ENCODE measurements around the gene RHBDF2.

DNA sequence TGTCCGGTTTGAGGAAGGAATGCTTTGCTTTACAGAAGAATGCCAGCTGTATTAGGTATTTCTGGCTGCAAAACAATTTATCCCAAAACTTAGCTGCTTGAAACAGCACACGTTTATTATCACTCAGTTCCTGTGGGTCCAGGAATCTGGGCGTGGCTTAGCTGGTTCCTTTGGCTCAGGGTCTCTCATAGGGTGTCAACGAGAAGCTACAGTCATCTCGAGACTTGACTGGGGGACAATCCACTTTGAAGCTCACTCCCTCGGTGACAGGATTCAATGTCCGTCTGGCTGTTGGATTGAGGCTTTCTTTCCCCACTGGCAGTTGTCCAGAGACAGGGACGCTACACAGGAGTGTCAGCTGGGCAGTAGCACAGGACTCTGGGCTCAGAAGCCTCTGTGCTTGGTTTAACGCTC is 9.6 kb upstream of the RHBDF2 start:
- TF ChIP-seq, protein P1, sequence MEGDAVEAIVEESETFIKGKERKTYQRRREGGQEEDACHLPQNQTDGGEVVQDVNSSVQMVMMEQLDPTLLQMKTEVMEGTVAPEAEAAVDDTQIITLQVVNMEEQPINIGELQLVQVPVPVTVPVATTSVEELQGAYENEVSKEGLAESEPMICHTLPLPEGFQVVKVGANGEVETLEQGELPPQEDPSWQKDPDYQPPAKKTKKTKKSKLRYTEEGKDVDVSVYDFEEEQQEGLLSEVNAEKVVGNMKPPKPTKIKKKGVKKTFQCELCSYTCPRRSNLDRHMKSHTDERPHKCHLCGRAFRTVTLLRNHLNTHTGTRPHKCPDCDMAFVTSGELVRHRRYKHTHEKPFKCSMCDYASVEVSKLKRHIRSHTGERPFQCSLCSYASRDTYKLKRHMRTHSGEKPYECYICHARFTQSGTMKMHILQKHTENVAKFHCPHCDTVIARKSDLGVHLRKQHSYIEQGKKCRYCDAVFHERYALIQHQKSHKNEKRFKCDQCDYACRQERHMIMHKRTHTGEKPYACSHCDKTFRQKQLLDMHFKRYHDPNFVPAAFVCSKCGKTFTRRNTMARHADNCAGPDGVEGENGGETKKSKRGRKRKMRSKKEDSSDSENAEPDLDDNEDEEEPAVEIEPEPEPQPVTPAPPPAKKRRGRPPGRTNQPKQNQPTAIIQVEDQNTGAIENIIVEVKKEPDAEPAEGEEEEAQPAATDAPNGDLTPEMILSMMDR (IDR thresholded peaks at IDR 0.05): no peak
- TF ChIP-seq, protein P2, sequence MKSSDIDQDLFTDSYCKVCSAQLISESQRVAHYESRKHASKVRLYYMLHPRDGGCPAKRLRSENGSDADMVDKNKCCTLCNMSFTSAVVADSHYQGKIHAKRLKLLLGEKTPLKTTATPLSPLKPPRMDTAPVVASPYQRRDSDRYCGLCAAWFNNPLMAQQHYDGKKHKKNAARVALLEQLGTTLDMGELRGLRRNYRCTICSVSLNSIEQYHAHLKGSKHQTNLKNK (CRISPR knock-in tag; IDR thresholded peaks at IDR 0.05): no peak
- TF ChIP-seq CREB1 (CRISPR knock-in tag; IDR thresholded peaks at IDR 0.05) (no peak), HMGXB4 (CRISPR knock-in tag; IDR thresholded peaks at IDR 0.05) (no peak), ATF3 (CRISPR knock-in tag; conservative IDR thresholded peaks at IDR 0.05) (no peak), ETV6 (CRISPR knock-in tag; IDR thresholded peaks at IDR 0.05) (no peak), PREB (CRISPR knock-in tag; IDR thresholded peaks at IDR 0.05; ENCODE audit: borderline replicate concordance) (no peak), RELA (CRISPR knock-in tag; IDR thresholded peaks at IDR 0.05; ENCODE audit: borderline replicate concordance) (no peak), ZNF425 (CRISPR knock-in tag; conservative IDR thresholded peaks at IDR 0.05) (no peak), ZNF232 (CRISPR knock-in tag; IDR thresholded peaks at IDR 0.05) (no peak), TCF7 (CRISPR knock-in tag; IDR thresholded peaks at IDR 0.05; ENCODE audit: low read depth) (no peak)

Data from WTC11 (cell line).